Gastrocnemius medialis (tissue), 4 donors: Measurements from ENCODE around the gene ECSCR.

Source experiments
- CTCF ChIP-seq, 5 experiments: fragments of 450-650 bp in 3 of 5; fragments of 200-600 bp in 2 of 5; sonication (generic) in 2 of 5; IDR thresholded peaks in 4 of 5; conservative IDR thresholded peaks in 1 of 5; 1 replicate in 4 of 5; 2 replicates in 1 of 5; pipeline ENCODE4 v1.5.1; 2016 to 2019; ENCODE audit warnings: antibody characterized with exemption in 5 of 5, mild to moderate bottlenecking in 3 of 5, moderate library complexity in 3 of 5
- POLR2A ChIP-seq, 2 donors: fragments of 450-650 bp; IDR thresholded peaks; one replicate each; pipeline ENCODE4 v1.6.1; 2017; ENCODE audit warnings: antibody characterized with exemption in 2 of 2, mild to moderate bottlenecking in 2 of 2, moderate library complexity in 2 of 2

GRCh38 chr5:139415869-139416268 is 46.7 kb downstream of the ECSCR start:
- TF ChIP-seq CTCF (IDR thresholded peaks at IDR 0.05 in 4 of 5, conservative IDR thresholded peaks at IDR 0.05 in 1 of 5) = no peak
- no peak for TF ChIP-seq POLR2A (IDR thresholded peaks at IDR 0.05)
